ENCODE results near the gene CELSR1.

CELSR1 gene

GRCh38 chr22:46360097-46360496, 177.3 kb downstream of the CELSR1 start:
- DNase-seq (ENCODE audit: low spot score), result no peak
- no peak for TF ChIP-seq CTCF (IDR thresholded peaks at IDR 0.05; ENCODE audit: extremely low read depth, insufficient read depth, missing control alignments)
- in situ Hi-C loops (cut with MboI; ENCODE audit: low pct_unique_long_range_greater_than_20kb, low sequenced_read_pairs, unreplicated experiment), result no loop called here

- DNase-seq (ENCODE audit: low spot score), result no peak
- in situ Hi-C loops (cut with MboI; ENCODE audit: low pct_unique_long_range_greater_than_20kb, low sequenced_read_pairs, unreplicated experiment), result no loop called here
- TF ChIP-seq CTCF (IDR thresholded peaks at IDR 0.05; ENCODE audit: extremely low read depth, insufficient read depth, missing control alignments), result no peak
Measured at GRCh38 chr22:46359362-46359761, 178.1 kb downstream of the CELSR1 start.

- DNase-seq (ENCODE audit: low spot score), result no peak
- no peak for TF ChIP-seq CTCF (IDR thresholded peaks at IDR 0.05; ENCODE audit: extremely low read depth, insufficient read depth, missing control alignments)
- in situ Hi-C loops (cut with MboI; ENCODE audit: low pct_unique_long_range_greater_than_20kb, low sequenced_read_pairs, unreplicated experiment), result no loop called here
Measured at GRCh38 chr22:46358766-46359165, 178.7 kb downstream of the CELSR1 start.

GRCh38 chr22:46357711-46358520, 179.5 kb downstream of the CELSR1 start:
- DNase-seq (ENCODE audit: low spot score), result no peak
- TF ChIP-seq CTCF (IDR thresholded peaks at IDR 0.05; ENCODE audit: extremely low read depth, insufficient read depth, missing control alignments), result no peak
- in situ Hi-C loops (cut with MboI; ENCODE audit: low pct_unique_long_range_greater_than_20kb, low sequenced_read_pairs, unreplicated experiment), result no loop called here

- in situ Hi-C loops (cut with MboI; ENCODE audit: low pct_unique_long_range_greater_than_20kb, low sequenced_read_pairs, unreplicated experiment), result no loop called here
- DNase-seq (ENCODE audit: low spot score), result no peak
- no peak for TF ChIP-seq CTCF (IDR thresholded peaks at IDR 0.05; ENCODE audit: extremely low read depth, insufficient read depth, missing control alignments)
Measured at GRCh38 chr22:46356496-46357480, 180.6 kb downstream of the CELSR1 start.

GRCh38 chr22:46355996-46356471, 181.4 kb downstream of the CELSR1 start:
- in situ Hi-C loops (cut with MboI; ENCODE audit: low pct_unique_long_range_greater_than_20kb, low sequenced_read_pairs, unreplicated experiment), result no loop called here
- TF ChIP-seq CTCF (IDR thresholded peaks at IDR 0.05; ENCODE audit: extremely low read depth, insufficient read depth, missing control alignments), result no peak
- no peak for DNase-seq (ENCODE audit: low spot score)

Data from GM13977 (cell line).